PC-9 (cell line): Measurements from ENCODE around the gene ANKRD13A. TPM values are rescaled to one million over a fixed set of nuclear protein-coding genes. Genes with fewer than 3 reads are reported as not detected.
"Not testable (repeated sequence)": the region's sequence is repeated elsewhere in the genome, so short reads cannot be mapped to it uniquely, and the experiment has no call there.

Experiments used
- BruUV-seq: library from RNA; stranded (reverse); fragments of 400-500 nt; replicated peaks from 2 replicates; lab custom pipeline; 2021; lab: Mats Ljungman, UMichigan
- CTCF ChIA-PET: fragments of 300-600 bp; sonication (Branson Sonifier 250); formaldehyde crosslinking; loops from one replicate; lab custom pipeline; 2022; ENCODE audit warnings: antibody characterized with exemption; lab: Charles Lee
- POLR2A ChIA-PET: fragments of 300-600 bp; sonication (Branson Sonifier 250); formaldehyde crosslinking; loops from one replicate; lab custom pipeline; 2022; ENCODE audit warnings: antibody characterized with exemption; ENCODE audit not compliant: unreplicated experiment; lab: Charles Lee
- DNase-seq, 2 experiments: peaks; one replicate each; pipeline versions ENCODE4 v3.0.0 to v3.0.0-alpha.2; 2015 to 2022; ENCODE audit warnings: mixed read lengths in 1 of 2
- H2AFZ ChIP-seq: fragments of 200-600 bp; sonication (generic); 2 replicates; pipeline ENCODE4 v1.8.1; 2017; ENCODE audit warnings: antibody characterized with exemption
- H3F3A ChIP-seq: fragments of 200-600 bp; sonication (generic); 2 replicates; pipeline ENCODE4 v1.8.1; 2017; ENCODE audit warnings: antibody characterized with exemption, mild to moderate bottlenecking, low read depth; ENCODE audit not compliant: insufficient read depth
- H3K27ac ChIP-seq: fragments of 200-600 bp; sonication (generic); 2 replicates; pipeline ENCODE4 v1.6.1; 2016; ENCODE audit warnings: mixed run types
- H3K27me3 ChIP-seq: fragments of 200-600 bp; sonication (generic); 2 replicates; pipeline ENCODE4 v1.6.1; 2016; ENCODE audit warnings: low read depth, mixed run types; ENCODE audit not compliant: insufficient read depth
- H3K36me3 ChIP-seq: fragments of 200-600 bp; sonication (generic); 2 replicates; pipeline ENCODE4 v1.6.1; 2016; ENCODE audit warnings: low read depth, mixed run types
- H3K4me1 ChIP-seq: fragments of 200-600 bp; sonication (generic); replicated peaks from 2 replicates; pipeline ENCODE4 v1.6.1; 2016; ENCODE audit warnings: mixed run types; ENCODE audit not compliant: insufficient read depth
- H3K4me2 ChIP-seq: fragments of 200-600 bp; sonication (generic); 2 replicates; pipeline ENCODE4 v1.6.1; 2017; ENCODE audit warnings: mixed run types
- H3K4me3 ChIP-seq: fragments of 200-600 bp; sonication (generic); 2 replicates; pipeline ENCODE4 v1.6.1; 2016; ENCODE audit warnings: mixed run types
- H3K79me2 ChIP-seq: fragments of 200-600 bp; sonication (generic); 2 replicates; pipeline ENCODE4 v1.6.1; 2017; ENCODE audit warnings: low read depth, mixed run types
- H3K9me2 ChIP-seq: fragments of 200-600 bp; sonication (generic); 2 replicates; pipeline ENCODE4 v1.8.1; 2017; ENCODE audit warnings: mild to moderate bottlenecking; ENCODE audit not compliant: insufficient read depth
- H3K9me3 ChIP-seq: fragments of 200-600 bp; sonication (generic); 2 replicates; pipeline ENCODE4 v1.8.1; 2016; ENCODE audit warnings: low read depth; ENCODE audit not compliant: insufficient read depth
- H4K20me1 ChIP-seq: fragments of 200-600 bp; sonication (generic); 2 replicates; pipeline ENCODE4 v1.8.1; 2017; ENCODE audit not compliant: insufficient read depth
- CTCF ChIP-seq: fragments of 200-600 bp; sonication (generic); conservative IDR thresholded peaks from 2 replicates; pipeline ENCODE4 v1.6.1; 2017; ENCODE audit warnings: mixed run types, antibody characterized with exemption, mild to moderate bottlenecking, moderate library complexity
- EZH2 ChIP-seq: fragments of 200-600 bp; sonication (generic); IDR thresholded peaks from 2 replicates; pipeline ENCODE4 v1.8.0; 2017; ENCODE audit warnings: antibody characterized with exemption, low read depth
- intact Hi-C: fragments of 100-400 bp; cut with micrococcal nuclease; formaldehyde crosslinking; loops from one replicate; pipeline ENCODE4 v1.10.0; 2022; ENCODE audit not compliant: unreplicated experiment
- total RNA-seq: library from RNA; stranded (reverse); gene quantifications from 2 replicates; pipeline ENCODE4 v1.2.3, GENCODE V29; 2021

The ANKRD13A gene
- total RNA-seq, 1 experiment from 2014 or later, result 66.9 TPM

- H2AFZ ChIP-seq, result no peak overlapping the region
- no peak overlapping the region for H3K4me2 ChIP-seq
- no peaks in the 10 kb centered on the region for H3K9me2 ChIP-seq
- TF ChIP-seq EZH2 (no peak), CTCF (no peak)
- H3K27ac ChIP-seq, result no peak overlapping the region
- 0 out of 2 replicates have a peak, but pooled peaks cover under 1% of the 10 kb centered on the region for H3K4me1 ChIP-seq
- ChIA-PET CTCF (no interaction called here), POLR2A (no interaction called here)
- intact Hi-C loops, result no loop called here
- no peaks in the 10 kb centered on the region for H3K36me3 ChIP-seq
- peaks cover 15% of the 10 kb centered on the region; the same call in 1 of the 2 replicates for H3K27me3 ChIP-seq
- no peak overlapping the region for H3K4me3 ChIP-seq
- no peaks in the 10 kb centered on the region for H4K20me1 ChIP-seq
- no peak for DNase-seq
- no peaks in the 10 kb centered on the region for H3F3A ChIP-seq
- no peaks in the 10 kb centered on the region for H3K79me2 ChIP-seq
- BruUV-seq, result no TSS peak
- no peaks in the 10 kb centered on the region for H3K9me3 ChIP-seq
These were observed 66.3 kb downstream of the ANKRD13A start for GRCh38 chr12:110065540-110065939.

- ChIA-PET POLR2A (no interaction called here), CTCF (no interaction called here)
- Histone ChIP-seq H3K9me2 (no peaks in the 10 kb centered on the region), H3K4me2 (no peak overlapping the region), H3K36me3 (no peaks in the 10 kb centered on the region), H4K20me1 (no peaks in the 10 kb centered on the region), H2AFZ (no peak overlapping the region), H3K9me3 (no peaks in the 10 kb centered on the region), H3K27ac (no peak overlapping the region), H3K27me3 (peaks cover 15% of the 10 kb centered on the region; the same call in 1 of the 2 replicates), H3F3A (no peaks in the 10 kb centered on the region), H3K79me2 (no peaks in the 10 kb centered on the region), H3K4me1 (no peaks in the 10 kb centered on the region), H3K4me3 (no peak overlapping the region)
- DNase-seq, result no peak
- no TSS peak for BruUV-seq
- TF ChIP-seq CTCF (no peak), EZH2 (no peak)
- intact Hi-C loops, result no loop called here
These were observed 68.3 kb downstream of the ANKRD13A start for GRCh38 chr12:110067531-110067930.

GRCh38 chr12:110068115-110068514 is 68.9 kb downstream of the ANKRD13A start:
- H3K27ac ChIP-seq, POLR2A ChIA-PET, H3K4me1 ChIP-seq, intact Hi-C loops, H3K4me3 ChIP-seq, H3K4me2 ChIP-seq, DNase-seq, H4K20me1 ChIP-seq, H3K9me2 ChIP-seq, BruUV-seq, H3K79me2 ChIP-seq, H3F3A ChIP-seq, H3K9me3 ChIP-seq, CTCF ChIA-PET, H3K36me3 ChIP-seq, H2AFZ ChIP-seq: not testable (repeated sequence)
- H3K27me3 ChIP-seq, result peaks cover 15% of the 10 kb centered on the region; the same call in 1 of the 2 replicates

- H3K79me2 ChIP-seq, result no peaks in the 10 kb centered on the region
- CTCF ChIA-PET, result no interaction called here
- no peak overlapping the region for H3K27ac ChIP-seq
- H3K27me3 ChIP-seq, result peaks cover 15% of the 10 kb centered on the region; the same call in 1 of the 2 replicates
- POLR2A ChIA-PET, result no interaction called here
- no peaks in the 10 kb centered on the region for H3K9me3 ChIP-seq
- TF ChIP-seq CTCF, result no peak
- TF ChIP-seq EZH2, result no peak
- no peaks in the 10 kb centered on the region for H4K20me1 ChIP-seq
- H3K9me2 ChIP-seq, result no peaks in the 10 kb centered on the region
- no peaks in the 10 kb centered on the region for H3F3A ChIP-seq
- H2AFZ ChIP-seq, result no peak overlapping the region
- intact Hi-C loops, result no loop called here
- no peaks in the 10 kb centered on the region for H3K36me3 ChIP-seq
- DNase-seq, result no peak
- no peak overlapping the region for H3K4me3 ChIP-seq
- no TSS peak for BruUV-seq
- H3K4me2 ChIP-seq, result no peak overlapping the region
- H3K4me1 ChIP-seq, result no peaks in the 10 kb centered on the region
These were observed 69.4 kb downstream of the ANKRD13A start for GRCh38 chr12:110068654-110069053.
